ENCODE data around the gene GID4. TPM values are rescaled to one million over a fixed set of nuclear protein-coding genes. Genes with fewer than 3 reads are reported as not detected.

Gene GID4
- total and polyA plus RNA-seq, 3 experiments from 2014 or later, result 8.5 to 11.1 (median 9.8) TPM

- Histone ChIP-seq H3K4me1 (ENCODE audit: insufficient read depth, low read length) (no peaks in the 10 kb centered on the region), H3K36me3 (ENCODE audit: insufficient read depth, low read length) (no peaks in the 10 kb centered on the region), H3K27ac (ENCODE audit: low read depth, low read length) (no peak overlapping the region), H3K27me3 (ENCODE audit: insufficient read depth, low read length, poor library complexity, severe bottlenecking) (no peaks in the 10 kb centered on the region), H3K9me3 (ENCODE audit: low read length) (no peaks in the 10 kb centered on the region), H3K4me3 (ENCODE audit: low read length) (no peak overlapping the region)
- no peak overlapping the region for H3K4me3 Mint-ChIP-seq
- CTCF ChIA-PET, result no interaction called here
- DNase-seq, result no peak
- POLR2A ChIA-PET, result no interaction called here
- H3K4me1 Mint-ChIP-seq, result no peaks in the 10 kb centered on the region
- H3K9me3 Mint-ChIP-seq, result no peaks in the 10 kb centered on the region
- H3K36me3 Mint-ChIP-seq, result peaks cover 0 to 2% (median 0%) of the 10 kb centered on the region in 3 donors
- peaks cover 9 to 38% of the 10 kb centered on the region in 2 donors for H3K27me3 Mint-ChIP-seq
- H3K27ac Mint-ChIP-seq, result no peak overlapping the region
Observed at GRCh38 chr17:18079543-18079942, 40.3 kb downstream of the GID4 start.

- POLR2A ChIA-PET, result no interaction called here
- DNase-seq, result no peak
- CTCF ChIA-PET, result no interaction called here
- H3K27ac ChIP-seq (ENCODE audit: low read depth, low read length), result no peak overlapping the region
- H3K27me3 ChIP-seq (ENCODE audit: insufficient read depth, low read length, poor library complexity, severe bottlenecking), result no peaks in the 10 kb centered on the region
- Mint-ChIP-seq H3K27ac (no peak overlapping the region), H3K27me3 (peaks cover 0 to 16% of the 10 kb centered on the region in 2 donors), H3K4me1 (peaks cover 16 to 21% (median 20%) of the 10 kb centered on the region in 3 donors), H3K4me3 (peak overlapping the region in 1 of 7 donors; percentile 36), H3K36me3 (peaks cover 0 to 9% (median 2%) of the 10 kb centered on the region in 3 donors), H3K9me3 (no peaks in the 10 kb centered on the region)
- peaks cover 16% of the 10 kb centered on the region for H3K4me1 ChIP-seq (ENCODE audit: insufficient read depth, low read length)
- no peaks in the 10 kb centered on the region for H3K36me3 ChIP-seq (ENCODE audit: insufficient read depth, low read length)
- H3K9me3 ChIP-seq (ENCODE audit: low read length), result no peaks in the 10 kb centered on the region
- H3K4me3 ChIP-seq (ENCODE audit: low read length), result no peak overlapping the region
Observed at GRCh38 chr17:18084256-18084655, 45.0 kb downstream of the GID4 start.

DNA sequence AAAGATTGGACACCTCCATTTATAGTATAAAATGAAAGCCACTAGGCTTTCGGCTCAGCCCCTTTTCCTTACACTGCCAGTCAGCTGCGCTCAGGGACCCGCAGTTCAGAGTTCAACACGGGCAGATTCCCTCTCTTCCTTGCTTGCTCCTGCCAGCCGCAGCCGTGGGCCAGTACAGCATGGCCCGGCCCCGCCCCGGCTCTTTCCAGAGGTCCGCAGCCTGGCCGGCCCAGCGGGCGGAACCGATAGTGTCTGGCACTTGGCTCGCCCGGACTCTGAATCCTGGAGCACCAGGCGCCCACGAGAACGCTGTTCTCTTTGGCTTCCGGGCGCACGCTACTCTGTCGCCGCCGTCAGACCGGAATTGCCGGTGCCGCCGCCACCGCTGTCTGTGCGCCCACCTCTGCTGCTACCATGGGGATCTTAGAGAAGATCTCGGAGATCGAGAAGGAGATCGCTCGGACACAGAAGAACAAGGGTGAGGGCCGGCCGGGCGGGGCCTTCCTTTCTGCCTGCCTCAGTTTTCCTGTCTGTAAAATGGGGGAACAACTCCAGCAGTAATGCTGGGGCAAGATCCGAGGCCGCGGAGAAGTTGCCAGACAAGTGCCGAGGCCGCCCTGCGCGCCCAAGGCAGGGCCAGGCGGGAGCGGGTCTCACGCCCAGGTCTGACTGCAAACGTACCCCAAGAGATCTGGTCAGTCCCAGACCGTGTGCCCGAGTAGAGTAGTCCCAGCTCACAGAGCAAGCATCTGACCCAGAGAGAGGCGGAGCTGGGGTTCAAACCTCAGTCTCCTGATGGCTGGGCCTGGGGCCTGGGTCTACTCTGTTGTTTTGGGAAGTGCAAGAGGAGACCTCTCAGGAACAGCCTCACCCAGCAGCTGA lies 48.6 kb downstream of the GID4 start, which contains the start of gene DRG2:
Gene DRG2, plus strand, starts transcription at position 339 of the 882 bp plus-strand sequence. Its CDS starts 76 bp downstream, at position 415.
- peaks cover 0 to 28% (median 2%) of the 10 kb centered on the region in 3 donors for H3K36me3 Mint-ChIP-seq
- Histone ChIP-seq H3K27ac (ENCODE audit: low read depth, low read length) (peak within 1 kb of the TSS; percentile 89), H3K4me3 (ENCODE audit: low read length) (peak within 1 kb of the TSS; percentile 96), H3K4me1 (ENCODE audit: insufficient read depth, low read length) (peaks cover 20% of the 10 kb centered on the region), H3K36me3 (ENCODE audit: insufficient read depth, low read length) (no peaks in the 10 kb centered on the region), H3K9me3 (ENCODE audit: low read length) (no peaks in the 10 kb centered on the region), H3K27me3 (ENCODE audit: insufficient read depth, low read length, poor library complexity, severe bottlenecking) (no peaks in the 10 kb centered on the region)
- peak within 1 kb of the TSS; percentile 97 to 100 (median 99) for H3K27ac Mint-ChIP-seq
- H3K4me1 Mint-ChIP-seq, result peaks cover 24 to 41% (median 32%) of the 10 kb centered on the region in 3 donors
- ChIA-PET POLR2A (interaction anchor here (0.5 kb wide), 1 partner anchor 725 kb away, joined by 4 read pairs; no protein-coding TSS in a partner anchor), CTCF (no interaction called here)
- H3K9me3 Mint-ChIP-seq, result no peaks in the 10 kb centered on the region
- H3K27me3 Mint-ChIP-seq, result no peaks in the 10 kb centered on the region
- peak within 1 kb of the TSS; percentile 96 to 99 (median 98) for H3K4me3 Mint-ChIP-seq
- DNase-seq, result peak; percentile 77 to 89 (median 83)

GRCh38 chr17:18089613-18090012 lies 50.4 kb downstream of the GID4 start:
- Histone ChIP-seq H3K27me3 (ENCODE audit: insufficient read depth, low read length, poor library complexity, severe bottlenecking) (no peaks in the 10 kb centered on the region), H3K4me3 (ENCODE audit: low read length) (no peak overlapping the region), H3K36me3 (ENCODE audit: insufficient read depth, low read length) (peaks cover 5% of the 10 kb centered on the region), H3K4me1 (ENCODE audit: insufficient read depth, low read length) (peaks cover 20% of the 10 kb centered on the region), H3K27ac (ENCODE audit: low read depth, low read length) (no peak overlapping the region), H3K9me3 (ENCODE audit: low read length) (no peaks in the 10 kb centered on the region)
- Mint-ChIP-seq H3K4me3 (peak overlapping the region; percentile 50 to 99 (median 96)), H3K9me3 (no peaks in the 10 kb centered on the region), H3K4me1 (peaks cover 29 to 47% (median 32%) of the 10 kb centered on the region in 3 donors), H3K27me3 (no peaks in the 10 kb centered on the region), H3K27ac (peak overlapping the region in 7 of 8 donors; percentile 57 to 99 (median 91)), H3K36me3 (peaks cover 6 to 40% (median 9%) of the 10 kb centered on the region in 3 donors)
- DNase-seq, result no peak
- POLR2A ChIA-PET, result no interaction called here
- CTCF ChIA-PET, result no interaction called here

GRCh38 chr17:18093616-18094408 lies 54.6 kb downstream of the GID4 start:
- H3K9me3 ChIP-seq (ENCODE audit: low read length), result no peaks in the 10 kb centered on the region
- H3K4me1 ChIP-seq (ENCODE audit: insufficient read depth, low read length), result peaks cover 7% of the 10 kb centered on the region
- peaks cover 23% of the 10 kb centered on the region for H3K36me3 ChIP-seq (ENCODE audit: insufficient read depth, low read length)
- Mint-ChIP-seq H3K9me3 (no peaks in the 10 kb centered on the region), H3K36me3 (peaks cover 10 to 69% (median 18%) of the 10 kb centered on the region in 3 donors), H3K4me3 (no peak overlapping the region), H3K27ac (peak overlapping the region in 2 of 8 donors; percentile 65 to 94), H3K4me1 (peaks cover 14 to 46% (median 27%) of the 10 kb centered on the region in 3 donors), H3K27me3 (no peaks in the 10 kb centered on the region)
- no peaks in the 10 kb centered on the region for H3K27me3 ChIP-seq (ENCODE audit: insufficient read depth, low read length, poor library complexity, severe bottlenecking)
- POLR2A ChIA-PET, result no interaction called here
- no peak for DNase-seq
- CTCF ChIA-PET, result no interaction called here
- H3K4me3 ChIP-seq (ENCODE audit: low read length), result no peak overlapping the region
- H3K27ac ChIP-seq (ENCODE audit: low read depth, low read length), result no peak overlapping the region

DNA sequence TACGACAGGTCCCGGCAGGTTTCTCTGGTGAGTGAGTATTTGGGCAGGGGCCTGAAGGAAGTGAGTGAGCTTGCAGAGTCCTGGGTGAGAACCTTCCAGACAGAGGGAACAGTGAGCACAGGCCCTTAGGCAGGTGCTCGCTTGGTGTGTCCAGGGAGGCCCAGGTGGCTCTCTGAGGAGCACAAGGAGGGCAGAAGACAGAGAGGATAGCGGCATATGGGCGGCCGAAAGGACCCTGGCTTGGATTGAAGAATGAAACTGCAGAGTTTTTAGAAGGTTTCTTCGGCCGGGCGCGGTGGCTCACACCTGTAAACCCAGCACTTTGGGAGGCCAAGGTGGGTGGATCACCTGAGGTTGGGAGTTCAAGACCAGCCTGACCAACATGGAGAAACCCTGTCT lies 55.2 kb downstream of the GID4 start:
- Histone ChIP-seq H3K27ac (ENCODE audit: low read depth, low read length) (no peak overlapping the region), H3K4me1 (ENCODE audit: insufficient read depth, low read length) (peaks cover 3% of the 10 kb centered on the region), H3K36me3 (ENCODE audit: insufficient read depth, low read length) (peaks cover 26% of the 10 kb centered on the region), H3K4me3 (ENCODE audit: low read length) (no peak overlapping the region), H3K9me3 (ENCODE audit: low read length) (no peaks in the 10 kb centered on the region), H3K27me3 (ENCODE audit: insufficient read depth, low read length, poor library complexity, severe bottlenecking) (no peaks in the 10 kb centered on the region)
- peaks cover 10 to 75% (median 20%) of the 10 kb centered on the region in 3 donors for H3K36me3 Mint-ChIP-seq
- H3K27ac Mint-ChIP-seq, result peak overlapping the region in 2 of 8 donors; percentile 65 to 94
- peaks cover 12 to 41% (median 21%) of the 10 kb centered on the region in 3 donors for H3K4me1 Mint-ChIP-seq
- H3K4me3 Mint-ChIP-seq, result no peak overlapping the region
- POLR2A ChIA-PET, result no interaction called here
- H3K27me3 Mint-ChIP-seq, result no peaks in the 10 kb centered on the region
- DNase-seq, result no peak
- CTCF ChIA-PET, result no interaction called here
- H3K9me3 Mint-ChIP-seq, result no peaks in the 10 kb centered on the region

- peaks cover 4 to 89% (median 12%) of the 10 kb centered on the region in 3 donors for H3K36me3 Mint-ChIP-seq
- peaks cover 0 to 16% (median 11%) of the 10 kb centered on the region in 3 donors for H3K4me1 Mint-ChIP-seq
- Histone ChIP-seq H3K4me3 (ENCODE audit: low read length) (no peak overlapping the region), H3K27me3 (ENCODE audit: insufficient read depth, low read length, poor library complexity, severe bottlenecking) (no peaks in the 10 kb centered on the region), H3K36me3 (ENCODE audit: insufficient read depth, low read length) (peaks cover 21% of the 10 kb centered on the region), H3K4me1 (ENCODE audit: insufficient read depth, low read length) (no peaks in the 10 kb centered on the region), H3K27ac (ENCODE audit: low read depth, low read length) (no peak overlapping the region), H3K9me3 (ENCODE audit: low read length) (no peaks in the 10 kb centered on the region)
- no peaks in the 10 kb centered on the region for H3K27me3 Mint-ChIP-seq
- POLR2A ChIA-PET, result no interaction called here
- CTCF ChIA-PET, result no interaction called here
- H3K9me3 Mint-ChIP-seq, result no peaks in the 10 kb centered on the region
- peak overlapping the region in 1 of 8 donors; percentile 27 for H3K27ac Mint-ChIP-seq
- no peak overlapping the region for H3K4me3 Mint-ChIP-seq
- DNase-seq, result no peak
Observed at GRCh38 chr17:18099516-18099915, 60.3 kb downstream of the GID4 start.

GRCh38 chr17:18100616-18101015 lies 61.4 kb downstream of the GID4 start:
- no peak overlapping the region for H3K27ac Mint-ChIP-seq
- H3K4me1 Mint-ChIP-seq, result peaks cover 0 to 14% (median 10%) of the 10 kb centered on the region in 3 donors

More at GRCh38 chr17:18100616-18101015, 61.4 kb downstream of the GID4 start:
- Histone ChIP-seq H3K27me3 (ENCODE audit: insufficient read depth, low read length, poor library complexity, severe bottlenecking) (no peaks in the 10 kb centered on the region), H3K36me3 (ENCODE audit: insufficient read depth, low read length) (peaks cover 21% of the 10 kb centered on the region), H3K4me3 (ENCODE audit: low read length) (no peak overlapping the region), H3K4me1 (ENCODE audit: insufficient read depth, low read length) (no peaks in the 10 kb centered on the region), H3K27ac (ENCODE audit: low read depth, low read length) (no peak overlapping the region), H3K9me3 (ENCODE audit: low read length) (no peaks in the 10 kb centered on the region)
- POLR2A ChIA-PET, result no interaction called here
- Mint-ChIP-seq H3K27me3 (no peaks in the 10 kb centered on the region), H3K36me3 (peaks cover 4 to 89% (median 10%) of the 10 kb centered on the region in 3 donors), H3K9me3 (no peaks in the 10 kb centered on the region), H3K4me3 (no peak overlapping the region)
- CTCF ChIA-PET, result no interaction called here
- DNase-seq, result no peak

All from CD8-positive, alpha-beta memory T cell (primary cell).